RWPE1 (cell line): ENCODE data around the gene REEP1.

Source experiments
- CTCF ChIA-PET: fragments of 350-600 bp; sonication (Branson Sonifier 250); formaldehyde crosslinking; extraction: SDS; loops from one replicate; lab custom pipeline; 2021; lab: Yijun Ruan, JAX
- POLR2A ChIA-PET: fragments of 400-600 bp; formaldehyde crosslinking; extraction: SDS; loops from one replicate; lab custom pipeline; 2020; ENCODE audit warnings: antibody characterized with exemption; ENCODE audit not compliant: low non-redundant PET; lab: Yijun Ruan, JAX
- DNase-seq: peaks from one replicate; pipeline ENCODE4 v3.0.0; 2012; ENCODE audit warnings: low spot score
- H3K27ac ChIP-seq: fragments of 450-650 bp; 2 replicates; pipeline ENCODE4 v1.5.1; 2017
- CTCF ChIP-seq: fragments of 450-650 bp; conservative IDR thresholded peaks from 2 replicates; pipeline ENCODE4 v1.5.1; 2017; ENCODE audit warnings: low read depth, mild to moderate bottlenecking

REEP1 gene

GRCh38 chr2:86224645-86225355 lies 112.6 kb downstream of the REEP1 start:
- CTCF ChIA-PET = interaction anchor here (0.6 kb wide), 1 partner anchor 73 kb away, joined by 3 read pairs; no protein-coding TSS in a partner anchor
- POLR2A ChIA-PET = no interaction called here
- TF ChIP-seq CTCF = no peak
- no peak for DNase-seq
- H3K27ac ChIP-seq = no peak overlapping the region

- no peak for DNase-seq
- no peak for TF ChIP-seq CTCF
- ChIA-PET POLR2A (no interaction called here), CTCF (no interaction called here)
- no peak overlapping the region for H3K27ac ChIP-seq
Observed at GRCh38 chr2:86223927-86224560, 113.4 kb downstream of the REEP1 start.

GRCh38 chr2:86223140-86223926 lies 114.1 kb downstream of the REEP1 start:
- H3K27ac ChIP-seq = no peak overlapping the region
- DNase-seq = peak; percentile 20
- no peak for TF ChIP-seq CTCF
- CTCF ChIA-PET = no interaction called here
- POLR2A ChIA-PET = no interaction called here

GRCh38 chr2:86221066-86221684 lies 116.3 kb downstream of the REEP1 start:
- DNase-seq = peak; percentile 22
- peak; percentile 47 for TF ChIP-seq CTCF
- ChIA-PET POLR2A (no interaction called here), CTCF (interaction anchor here (0.5 to 1.4 kb wide), 6 partner anchors 18 to 323 kb away, joined by 3 to 8 read pairs (median 4); no protein-coding TSS in a partner anchor)
- no peak overlapping the region for H3K27ac ChIP-seq

GRCh38 chr2:86219896-86220295 lies 117.5 kb downstream of the REEP1 start:
- ChIA-PET CTCF (interaction anchor here (0.6 to 0.7 kb wide), 3 partner anchors 13 to 306 kb away, joined by 3 to 5 read pairs (median 3); no protein-coding TSS in a partner anchor), POLR2A (no interaction called here)
- no peak for DNase-seq
- no peak overlapping the region for H3K27ac ChIP-seq
- no peak for TF ChIP-seq CTCF

- no peak for TF ChIP-seq CTCF
- H3K27ac ChIP-seq = no peak overlapping the region
- DNase-seq = no peak
- CTCF ChIA-PET = no interaction called here
- POLR2A ChIA-PET = no interaction called here
Observed at GRCh38 chr2:86218124-86218523, 119.3 kb downstream of the REEP1 start.
